ENCODE results near the gene SMIM23.

SMIM23 gene

GRCh38 chr5:171785517-171785916, at the start of gene SMIM23:
TSS of gene SMIM23 (plus strand) at chr5:171785817. CDS start at chr5:171785872, 55 bp downstream.
- TF ChIP-seq CTCF (IDR thresholded peaks at IDR 0.05; ENCODE audit: low read depth, low read length, missing control alignments), result no peak
- no peak within 1 kb of the TSS for H3K4me3 ChIP-seq (ENCODE audit: low read depth, low read length)
- DNase-seq (ENCODE audit: low read depth), result no peak

GRCh38 chr5:171736976-171737891, 48.4 kb upstream of the SMIM23 start:
- no peak for TF ChIP-seq CTCF (IDR thresholded peaks at IDR 0.05; ENCODE audit: low read depth, low read length, missing control alignments)
- no peak overlapping the region for H3K4me3 ChIP-seq (ENCODE audit: low read depth, low read length)
- no peak for DNase-seq (ENCODE audit: low read depth)

GRCh38 chr5:171738501-171738900, 47.1 kb upstream of the SMIM23 start:
- no peak for DNase-seq (ENCODE audit: low read depth)
- TF ChIP-seq CTCF (IDR thresholded peaks at IDR 0.05; ENCODE audit: low read depth, low read length, missing control alignments), result no peak
- H3K4me3 ChIP-seq (ENCODE audit: low read depth, low read length), result no peak overlapping the region

GRCh38 chr5:171739271-171739670, 46.3 kb upstream of the SMIM23 start:
- TF ChIP-seq CTCF (IDR thresholded peaks at IDR 0.05; ENCODE audit: low read depth, low read length, missing control alignments), result no peak
- no peak overlapping the region for H3K4me3 ChIP-seq (ENCODE audit: low read depth, low read length)
- no peak for DNase-seq (ENCODE audit: low read depth)

- TF ChIP-seq CTCF (IDR thresholded peaks at IDR 0.05; ENCODE audit: low read depth, low read length, missing control alignments), result no peak
- no peak for DNase-seq (ENCODE audit: low read depth)
Measured at GRCh38 chr5:171743436-171744076, 42.1 kb upstream of the SMIM23 start.

GRCh38 chr5:171744264-171744663, 41.4 kb upstream of the SMIM23 start:
- H3K4me3 ChIP-seq (ENCODE audit: low read depth, low read length), result no peak overlapping the region
- DNase-seq (ENCODE audit: low read depth), result no peak
- TF ChIP-seq CTCF (IDR thresholded peaks at IDR 0.05; ENCODE audit: low read depth, low read length, missing control alignments), result no peak

More at GRCh38 chr5:171743436-171744076, 42.1 kb upstream of the SMIM23 start:
- H3K4me3 ChIP-seq (ENCODE audit: low read depth, low read length), result no peak overlapping the region
